Activated T-cell treated with anti-CD3 and anti-CD28 coated beads for 48 hours (primary cell): ENCODE measurements around the gene PLEKHS1.
"Not testable (repeated sequence)": the region's sequence is repeated elsewhere in the genome, so short reads cannot be mapped to it uniquely, and the experiment has no call there.

ENCODE experiments used
- DNase-seq: peaks from one replicate; pipeline ENCODE4 v3.0.0-alpha.2; 2020; ENCODE audit warnings: low read depth

The PLEKHS1 gene

GRCh38 chr10:113740850-113741249, 10.6 kb upstream of the PLEKHS1 start:
- no peak for DNase-seq

GRCh38 chr10:113742466-113742865, 9.0 kb upstream of the PLEKHS1 start:
- no peak for DNase-seq

GRCh38 chr10:113743594-113743993, 7.9 kb upstream of the PLEKHS1 start:
- DNase-seq: no peak

- no peak for DNase-seq
Measured at GRCh38 chr10:113745374-113745773, 6.1 kb upstream of the PLEKHS1 start.

- DNase-seq: no peak
Measured at GRCh38 chr10:113746217-113746957, 5.1 kb upstream of the PLEKHS1 start.

GRCh38 chr10:113752553-113752952, 1.1 kb downstream of the PLEKHS1 start:
- DNase-seq: no peak

- DNase-seq: no peak
Measured at GRCh38 chr10:113753020-113753692, 1.7 kb downstream of the PLEKHS1 start.

- DNase-seq: no peak
Measured at GRCh38 chr10:113754125-113754524, 2.6 kb downstream of the PLEKHS1 start.

- DNase-seq: no peak
Measured at GRCh38 chr10:113754768-113755167, 3.3 kb downstream of the PLEKHS1 start.

GRCh38 chr10:113756940-113757543, 5.6 kb downstream of the PLEKHS1 start:
- no peak for DNase-seq

GRCh38 chr10:113762083-113762482, 10.6 kb downstream of the PLEKHS1 start:
- no peak for DNase-seq

- no peak for DNase-seq
Measured at GRCh38 chr10:113764582-113764981, 13.1 kb downstream of the PLEKHS1 start.

- DNase-seq: no peak
Measured at GRCh38 chr10:113765910-113766309, 14.4 kb downstream of the PLEKHS1 start.

GRCh38 chr10:113767222-113767621, 15.7 kb downstream of the PLEKHS1 start:
- no peak for DNase-seq

- no peak for DNase-seq
Measured at GRCh38 chr10:113770346-113770745, 18.9 kb downstream of the PLEKHS1 start.

GRCh38 chr10:113771131-113771530, 19.6 kb downstream of the PLEKHS1 start:
- DNase-seq: not testable (repeated sequence)

- DNase-seq: no peak
Measured at GRCh38 chr10:113775686-113776294, 24.3 kb downstream of the PLEKHS1 start.

GRCh38 chr10:113776553-113776952, 25.1 kb downstream of the PLEKHS1 start:
- DNase-seq: no peak

GRCh38 chr10:113780681-113781250, 29.3 kb downstream of the PLEKHS1 start:
- no peak for DNase-seq

GRCh38 chr10:113782367-113782766, 30.9 kb downstream of the PLEKHS1 start:
- no peak for DNase-seq

- DNase-seq: no peak
Measured at GRCh38 chr10:113782986-113783704, 31.7 kb downstream of the PLEKHS1 start.

- no peak for DNase-seq
Measured at GRCh38 chr10:113788604-113789083, 37.2 kb downstream of the PLEKHS1 start.
